Testis (tissue), 3 donors: ENCODE results near the gene PTRHD1. TPM values are rescaled to one million over a fixed set of nuclear protein-coding genes. Genes with fewer than 3 reads are reported as not detected.

Source experiments
- DNase-seq: peaks from one replicate; pipeline ENCODE4 v3.0.0-alpha.2; 2019
- H3K27ac ChIP-seq, 2 donors: fragments of 200-600 bp; sonication (generic); one replicate each; pipeline ENCODE4 v1.5.1; 2019
- H3K27me3 ChIP-seq: fragments of 200-600 bp; sonication (generic); one replicate; pipeline ENCODE4 v1.5.1; 2019
- H3K36me3 ChIP-seq: fragments of 200-600 bp; sonication (generic); one replicate; pipeline ENCODE4 v1.5.1; 2017; ENCODE audit warnings: low read depth; ENCODE audit errors: missing control alignments
- H3K4me1 ChIP-seq: fragments of 200-600 bp; sonication (generic); one replicate; pipeline ENCODE4 v1.5.1; 2019
- H3K4me3 ChIP-seq, 2 donors: fragments of 200-600 bp; sonication (generic); one replicate each; pipeline ENCODE4 v1.5.1; 2017 to 2019
- H3K9me3 ChIP-seq: fragments of 200-600 bp; sonication (generic); one replicate; pipeline ENCODE4 v1.5.1; 2017
- CTCF ChIP-seq, 3 experiments: fragments of 450-650 bp in 2 of 3; fragments of 200-600 bp in 1 of 3; sonication (generic) in 1 of 3; IDR thresholded peaks; one replicate each; pipeline ENCODE4 v1.5.1; 2016 to 2019; ENCODE audit warnings: antibody characterized with exemption in 3 of 3, mild to moderate bottlenecking in 2 of 3, moderate library complexity in 1 of 3
- POLR2A ChIP-seq: fragments of 450-650 bp; IDR thresholded peaks from one replicate; pipeline ENCODE4 v1.6.1; 2017; ENCODE audit warnings: antibody characterized with exemption, mild to moderate bottlenecking, moderate library complexity
- WGBS, 2 donors: methylation state at CpG; one replicate each; pipeline ENCODE4 v1.1.5; 2018; 5-methylcytosine and 5-hydroxymethylcytosine counted together
- intact Hi-C: fragments of 100-400 bp; cut with DNase I; formaldehyde crosslinking; loops from one replicate; pipeline ENCODE4 v1.15.1; 2023; ENCODE audit warnings: low total_unique reads
- polyA plus RNA-seq: library from polyadenylated mRNA; stranded (reverse); fragments of 350-450 nt; fragmentation: Illumina TruSeq; extraction: RNeasy Lipid Tissue Mini Kit (QIAGEN cat#74804); gene quantifications from one replicate; pipeline ENCODE4 v1.2.3, GENCODE V29; 2014; ENCODE audit warnings: low read depth, low replicate concordance; ENCODE audit not compliant: insufficient read depth
- total RNA-seq, 2 donors: library from RNA; depleted of rRNA; stranded (reverse); fragments of >200 nt; gene quantifications; one replicate each; pipeline ENCODE4 v1.2.3, GENCODE V29; 2016

Gene PTRHD1
- total and polyA plus RNA-seq, 3 donors from 2014 or later, result 60.4 to 122 (median 61.3) TPM

- intact Hi-C loops, result no loop called here
Observed at GRCh38 chr2:24832931-24833701, 39.9 kb upstream of the PTRHD1 start.

GRCh38 chr2:24832521-24832920 is 39.3 kb upstream of the PTRHD1 start:
- Histone ChIP-seq H3K27ac (no peak overlapping the region), H3K27me3 (no peaks in the 10 kb centered on the region), H3K4me3 (no peak overlapping the region), H3K4me1 (peaks cover under 1% of the 10 kb centered on the region), H3K9me3 (no peaks in the 10 kb centered on the region), H3K36me3 (no peaks in the 10 kb centered on the region)
- WGBS, 2 donors, result 70 to 72% methylated on average over 9 of the region's 9 CpGs
- TF ChIP-seq POLR2A, result no peak
- TF ChIP-seq CTCF (IDR thresholded peaks at IDR 0.05), result no peak
- intact Hi-C loops, result no loop called here
- DNase-seq, result no peak

More at GRCh38 chr2:24832931-24833701, 39.9 kb upstream of the PTRHD1 start:
- no peak for TF ChIP-seq POLR2A
- TF ChIP-seq CTCF (IDR thresholded peaks at IDR 0.05), result no peak
- no peaks in the 10 kb centered on the region for H3K4me1 ChIP-seq
- DNase-seq, result no peak
- no peaks in the 10 kb centered on the region for H3K36me3 ChIP-seq
- no peaks in the 10 kb centered on the region for H3K27me3 ChIP-seq
- H3K27ac ChIP-seq, result no peak overlapping the region
- WGBS, 2 donors, result 90 to 91% methylated on average over 22 of the region's 22 CpGs
- H3K9me3 ChIP-seq, result no peaks in the 10 kb centered on the region
- H3K4me3 ChIP-seq, result no peak overlapping the region

GRCh38 chr2:24832073-24832461 is 38.9 kb upstream of the PTRHD1 start:
- WGBS, 2 donors, result 45 to 57% methylated on average over 5 to 14 of the region's 14 CpGs
- intact Hi-C loops, result no loop called here
- DNase-seq, result no peak

GRCh38 chr2:24831221-24832072 is 38.3 kb upstream of the PTRHD1 start:
- DNase-seq, result no peak
- H3K36me3 ChIP-seq, result no peaks in the 10 kb centered on the region
- intact Hi-C loops, result no loop called here
- 83 to 85% methylated on average over 10 to 14 of the region's 18 CpGs for WGBS, 2 donors
- H3K9me3 ChIP-seq, result no peaks in the 10 kb centered on the region
- H3K4me1 ChIP-seq, result peaks cover 5% of the 10 kb centered on the region
- TF ChIP-seq CTCF (IDR thresholded peaks at IDR 0.05) (no peak), POLR2A (no peak)
- no peak overlapping the region for H3K27ac ChIP-seq
- no peaks in the 10 kb centered on the region for H3K27me3 ChIP-seq
- H3K4me3 ChIP-seq, result no peak overlapping the region

More at GRCh38 chr2:24832073-24832461, 38.9 kb upstream of the PTRHD1 start:
- Histone ChIP-seq H3K27me3 (no peaks in the 10 kb centered on the region), H3K9me3 (no peaks in the 10 kb centered on the region), H3K27ac (no peak overlapping the region), H3K4me3 (no peak overlapping the region), H3K36me3 (no peaks in the 10 kb centered on the region), H3K4me1 (peaks cover 5% of the 10 kb centered on the region)
- TF ChIP-seq CTCF (IDR thresholded peaks at IDR 0.05) (no peak), POLR2A (no peak)
